Measurements from ENCODE around the gene SLC66A2.

SLC66A2 gene

DNA sequence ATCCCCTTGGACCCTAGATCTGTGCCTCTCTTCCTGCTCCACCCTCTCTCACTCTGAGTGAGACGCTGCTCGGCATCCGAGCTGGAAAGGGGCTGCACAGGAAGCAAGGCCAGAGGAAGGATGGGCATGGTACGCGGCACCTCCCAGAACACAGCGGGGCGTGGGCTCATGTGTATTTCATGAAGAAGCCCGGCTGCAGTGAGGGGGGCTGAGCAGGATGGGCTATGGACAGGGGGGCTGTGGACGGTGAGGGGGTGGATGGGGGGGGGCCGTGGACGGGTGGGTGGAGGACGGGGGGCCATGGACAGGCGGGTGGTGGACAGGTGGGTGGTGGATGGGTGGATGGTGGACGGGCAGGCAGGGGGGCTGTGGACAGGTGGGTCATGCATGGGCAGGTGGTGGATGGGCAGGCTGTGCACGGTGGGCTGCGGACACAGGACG lies 28.5 kb downstream of the SLC66A2 start:
- H3K9me3 ChIP-seq (ENCODE audit: control insufficient read depth, low read length) = no peaks in the 10 kb centered on the region
- no peaks in the 10 kb centered on the region for H3K27me3 ChIP-seq (ENCODE audit: control insufficient read depth, insufficient read depth, low read length)
- no peak overlapping the region for H3K27ac ChIP-seq
- no peak overlapping the region for H3K9ac ChIP-seq
- H3K4me2 ChIP-seq (ENCODE audit: low read length) = no peak overlapping the region
- no peak overlapping the region for H2AFZ ChIP-seq
- TF ChIP-seq, protein P1, sequence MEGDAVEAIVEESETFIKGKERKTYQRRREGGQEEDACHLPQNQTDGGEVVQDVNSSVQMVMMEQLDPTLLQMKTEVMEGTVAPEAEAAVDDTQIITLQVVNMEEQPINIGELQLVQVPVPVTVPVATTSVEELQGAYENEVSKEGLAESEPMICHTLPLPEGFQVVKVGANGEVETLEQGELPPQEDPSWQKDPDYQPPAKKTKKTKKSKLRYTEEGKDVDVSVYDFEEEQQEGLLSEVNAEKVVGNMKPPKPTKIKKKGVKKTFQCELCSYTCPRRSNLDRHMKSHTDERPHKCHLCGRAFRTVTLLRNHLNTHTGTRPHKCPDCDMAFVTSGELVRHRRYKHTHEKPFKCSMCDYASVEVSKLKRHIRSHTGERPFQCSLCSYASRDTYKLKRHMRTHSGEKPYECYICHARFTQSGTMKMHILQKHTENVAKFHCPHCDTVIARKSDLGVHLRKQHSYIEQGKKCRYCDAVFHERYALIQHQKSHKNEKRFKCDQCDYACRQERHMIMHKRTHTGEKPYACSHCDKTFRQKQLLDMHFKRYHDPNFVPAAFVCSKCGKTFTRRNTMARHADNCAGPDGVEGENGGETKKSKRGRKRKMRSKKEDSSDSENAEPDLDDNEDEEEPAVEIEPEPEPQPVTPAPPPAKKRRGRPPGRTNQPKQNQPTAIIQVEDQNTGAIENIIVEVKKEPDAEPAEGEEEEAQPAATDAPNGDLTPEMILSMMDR (IDR thresholded peaks at IDR 0.05) = no peak
- peaks cover 17% of the 10 kb centered on the region for H3K79me2 ChIP-seq
- no peak overlapping the region for H3K4me3 ChIP-seq (ENCODE audit: low read depth, low read length)
- H3K4me1 ChIP-seq = peaks cover 9% of the 10 kb centered on the region
- H3K36me3 ChIP-seq (ENCODE audit: control insufficient read depth, insufficient read depth, low read length) = no peaks in the 10 kb centered on the region

- Histone ChIP-seq H3K4me2 (ENCODE audit: low read length) (no peak overlapping the region), H3K27ac (no peak overlapping the region)
These were observed 29.2 kb downstream of the SLC66A2 start for GRCh38 chr18:79921984-79922965.

DNA sequence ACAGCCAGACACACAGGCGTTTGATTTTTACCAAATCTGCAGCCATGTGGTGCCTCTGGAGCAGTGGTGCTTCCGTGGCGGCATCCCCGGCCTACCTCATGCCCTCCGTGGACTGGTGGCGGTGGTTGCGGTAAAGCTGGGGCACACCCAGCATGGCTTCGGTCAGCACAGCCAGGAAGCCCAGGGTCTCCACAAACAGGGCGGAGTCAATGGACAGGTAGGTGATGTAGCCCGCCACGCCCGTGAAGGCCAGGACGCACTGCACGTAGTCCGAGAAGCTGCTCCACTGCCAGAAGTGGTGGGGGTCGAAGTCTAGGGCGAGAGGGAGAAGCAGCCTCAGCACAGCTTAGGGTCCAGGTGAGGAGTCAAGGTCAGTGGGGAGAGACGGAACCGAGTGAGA lies 32.4 kb downstream of the SLC66A2 start:
- Histone ChIP-seq H3K9me3 (ENCODE audit: control insufficient read depth, low read length) (no peaks in the 10 kb centered on the region), H2AFZ (no peak overlapping the region), H3K9ac (no peak overlapping the region), H3K4me1 (no peaks in the 10 kb centered on the region), H3K4me3 (ENCODE audit: low read depth, low read length) (no peak overlapping the region), H3K27ac (no peak overlapping the region), H3K36me3 (ENCODE audit: control insufficient read depth, insufficient read depth, low read length) (no peaks in the 10 kb centered on the region), H3K27me3 (ENCODE audit: control insufficient read depth, insufficient read depth, low read length) (no peaks in the 10 kb centered on the region), H3K4me2 (ENCODE audit: low read length) (no peak overlapping the region), H3K79me2 (peaks cover 48% of the 10 kb centered on the region)
- TF ChIP-seq, protein P1 (IDR thresholded peaks at IDR 0.05) = no peak

More at GRCh38 chr18:79921984-79922965, 29.2 kb downstream of the SLC66A2 start:
- Histone ChIP-seq H3K36me3 (ENCODE audit: control insufficient read depth, insufficient read depth, low read length) (no peaks in the 10 kb centered on the region), H2AFZ (no peak overlapping the region), H3K9me3 (ENCODE audit: control insufficient read depth, low read length) (no peaks in the 10 kb centered on the region), H3K4me3 (ENCODE audit: low read depth, low read length) (no peak overlapping the region), H3K4me1 (peaks cover 9% of the 10 kb centered on the region), H3K9ac (no peak overlapping the region), H3K79me2 (peaks cover 20% of the 10 kb centered on the region), H3K27me3 (ENCODE audit: control insufficient read depth, insufficient read depth, low read length) (no peaks in the 10 kb centered on the region)
- TF ChIP-seq, protein P1 (IDR thresholded peaks at IDR 0.05) = no peak

GRCh38 chr18:79918615-79919011 lies 32.8 kb downstream of the SLC66A2 start:
- Histone ChIP-seq H3K9me3 (ENCODE audit: control insufficient read depth, low read length) (no peaks in the 10 kb centered on the region), H3K36me3 (ENCODE audit: control insufficient read depth, insufficient read depth, low read length) (no peaks in the 10 kb centered on the region)
- TF ChIP-seq, protein P1 (IDR thresholded peaks at IDR 0.05) = no peak

More at GRCh38 chr18:79918615-79919011, 32.8 kb downstream of the SLC66A2 start:
- Histone ChIP-seq H3K4me1 (no peaks in the 10 kb centered on the region), H3K9ac (no peak overlapping the region), H3K79me2 (peaks cover 51% of the 10 kb centered on the region), H3K27ac (no peak overlapping the region), H3K27me3 (ENCODE audit: control insufficient read depth, insufficient read depth, low read length) (no peaks in the 10 kb centered on the region), H3K4me2 (ENCODE audit: low read length) (no peak overlapping the region), H3K4me3 (ENCODE audit: low read depth, low read length) (no peak overlapping the region), H2AFZ (no peak overlapping the region)

Measured in parathyroid adenoma (tissue), 2 donors.